Central memory CD8-positive, alpha-beta T cell (primary cell): ENCODE measurements around the gene ARID1B.
A peak's percentile ranks its signal among the peaks of the same experiment; 100 is the strongest.

Source experiments
- ATAC-seq: fragments of 150-1000 bp; cut with Tn5 transposase; replicated peaks from 2 replicates; pipeline ENCODE4 v1.10.0; 2022; ENCODE audit warnings: mild to moderate bottlenecking, moderate FRiP score, moderate number of reproducible peaks; ENCODE audit not compliant: poor library complexity, severe bottlenecking; ENCODE audit errors: extremely low read depth
- DNase-seq, 2 donors: peaks; one replicate each; pipeline ENCODE4 v3.0.0; 2021; ENCODE audit warnings: low spot score in 2 of 2
- H3K27ac Mint-ChIP-seq: one replicate; pipeline ENCODE4 v1.8.0; 2022; ENCODE audit warnings: low read depth, mild to moderate bottlenecking, moderate library complexity, mixed read lengths
- H3K27me3 Mint-ChIP-seq: one replicate; pipeline ENCODE4 v1.8.0; 2022; ENCODE audit warnings: mixed read lengths
- H3K36me3 Mint-ChIP-seq: one replicate; pipeline ENCODE4 v1.8.0; 2022; ENCODE audit warnings: mild to moderate bottlenecking, moderate library complexity, mixed read lengths; ENCODE audit not compliant: insufficient read depth
- H3K4me1 Mint-ChIP-seq: one replicate; pipeline ENCODE4 v1.8.0; 2022; ENCODE audit warnings: mixed read lengths
- H3K4me3 Mint-ChIP-seq: one replicate; pipeline ENCODE4 v1.8.0; 2022; ENCODE audit warnings: mild to moderate bottlenecking, moderate library complexity, mixed read lengths
- H3K9me3 Mint-ChIP-seq: one replicate; pipeline ENCODE4 v1.8.0; 2022; ENCODE audit warnings: mixed read lengths

Gene ARID1B

GRCh38 chr6:156777577-156778453 is 637 bp downstream of the ARID1B start:
- H3K9me3 Mint-ChIP-seq = no peaks in the 10 kb centered on the region
- DNase-seq (peak; percentile 40 to 46), ATAC-seq (peak; percentile 25)
- no peaks in the 10 kb centered on the region for H3K27me3 Mint-ChIP-seq
- H3K36me3 Mint-ChIP-seq = peaks cover 19% of the 10 kb centered on the region
- H3K4me3 Mint-ChIP-seq = peak overlapping the region; percentile 94
- peak overlapping the region; percentile 91 for H3K27ac Mint-ChIP-seq
- peaks cover 40% of the 10 kb centered on the region for H3K4me1 Mint-ChIP-seq

GRCh38 chr6:156778454-156779205 is 1.5 kb downstream of the ARID1B start:
- no peak for ATAC-seq
- H3K4me3 Mint-ChIP-seq = peak overlapping the region; percentile 94
- peaks cover 47% of the 10 kb centered on the region for H3K4me1 Mint-ChIP-seq

GRCh38 chr6:156779206-156780094 is 2.3 kb downstream of the ARID1B start:
- Mint-ChIP-seq H3K9me3 (no peaks in the 10 kb centered on the region), H3K27ac (peak overlapping the region; percentile 96), H3K36me3 (peaks cover 19% of the 10 kb centered on the region), H3K4me3 (peak overlapping the region; percentile 94), H3K27me3 (no peaks in the 10 kb centered on the region), H3K4me1 (peaks cover 50% of the 10 kb centered on the region)
- ATAC-seq (no peak), DNase-seq (peak in 1 of 2 donors; percentile 18)

More at GRCh38 chr6:156778454-156779205, 1.5 kb downstream of the ARID1B start:
- H3K27me3 Mint-ChIP-seq = no peaks in the 10 kb centered on the region
- DNase-seq = peak in 1 of 2 donors; percentile 20
- H3K36me3 Mint-ChIP-seq = peaks cover 19% of the 10 kb centered on the region
- H3K9me3 Mint-ChIP-seq = no peaks in the 10 kb centered on the region
- peak overlapping the region; percentile 91 for H3K27ac Mint-ChIP-seq

GRCh38 chr6:156780102-156780641 is 3.0 kb downstream of the ARID1B start:
- H3K27ac Mint-ChIP-seq = peak overlapping the region; percentile 96
- H3K27me3 Mint-ChIP-seq = no peaks in the 10 kb centered on the region
- H3K4me3 Mint-ChIP-seq = peak overlapping the region; percentile 94
- DNase-seq (peak in 1 of 2 donors; percentile 43), ATAC-seq (peak; percentile 59)
- H3K9me3 Mint-ChIP-seq = no peaks in the 10 kb centered on the region
- H3K36me3 Mint-ChIP-seq = peaks cover 23% of the 10 kb centered on the region
- H3K4me1 Mint-ChIP-seq = peaks cover 47% of the 10 kb centered on the region

- Mint-ChIP-seq H3K9me3 (no peaks in the 10 kb centered on the region), H3K4me3 (peak overlapping the region; percentile 94), H3K27ac (peak overlapping the region; percentile 96), H3K27me3 (no peaks in the 10 kb centered on the region), H3K4me1 (peaks cover 53% of the 10 kb centered on the region), H3K36me3 (peaks cover 26% of the 10 kb centered on the region)
- no peak for ATAC-seq
- DNase-seq = no peak
Observed at GRCh38 chr6:156780962-156781853, 4.0 kb downstream of the ARID1B start.

- Mint-ChIP-seq H3K4me3 (peak overlapping the region; percentile 94), H3K9me3 (no peaks in the 10 kb centered on the region), H3K27me3 (no peaks in the 10 kb centered on the region), H3K36me3 (peaks cover 24% of the 10 kb centered on the region), H3K4me1 (peaks cover 55% of the 10 kb centered on the region), H3K27ac (peak overlapping the region; percentile 96)
- DNase-seq (no peak), ATAC-seq (no peak)
Observed at GRCh38 chr6:156781861-156782631, 4.9 kb downstream of the ARID1B start.

- DNase-seq (no peak), ATAC-seq (no peak)
- no peaks in the 10 kb centered on the region for H3K27me3 Mint-ChIP-seq
- no peaks in the 10 kb centered on the region for H3K9me3 Mint-ChIP-seq
- H3K36me3 Mint-ChIP-seq = peaks cover 21% of the 10 kb centered on the region
- peak overlapping the region; percentile 94 for H3K4me3 Mint-ChIP-seq
- peak overlapping the region; percentile 96 for H3K27ac Mint-ChIP-seq
- peaks cover 62% of the 10 kb centered on the region for H3K4me1 Mint-ChIP-seq
Observed at GRCh38 chr6:156782691-156783320, 5.6 kb downstream of the ARID1B start.

GRCh38 chr6:156783958-156784357 is 6.8 kb downstream of the ARID1B start:
- DNase-seq = no peak
- Mint-ChIP-seq H3K4me1 (peaks cover 73% of the 10 kb centered on the region), H3K27ac (no peak overlapping the region), H3K9me3 (no peaks in the 10 kb centered on the region), H3K36me3 (peaks cover 19% of the 10 kb centered on the region), H3K27me3 (no peaks in the 10 kb centered on the region), H3K4me3 (peak overlapping the region; percentile 7)
- no peak for ATAC-seq

- no peak for ATAC-seq
- Mint-ChIP-seq H3K27me3 (no peaks in the 10 kb centered on the region), H3K9me3 (no peaks in the 10 kb centered on the region), H3K36me3 (peaks cover 11% of the 10 kb centered on the region), H3K27ac (no peak overlapping the region), H3K4me1 (peaks cover 80% of the 10 kb centered on the region), H3K4me3 (no peak overlapping the region)
- no peak for DNase-seq
Observed at GRCh38 chr6:156786652-156787051, 9.5 kb downstream of the ARID1B start.

GRCh38 chr6:156787569-156788492 is 10.7 kb downstream of the ARID1B start:
- H3K4me1 Mint-ChIP-seq = peaks cover 82% of the 10 kb centered on the region

More at GRCh38 chr6:156787569-156788492, 10.7 kb downstream of the ARID1B start:
- no peaks in the 10 kb centered on the region for H3K9me3 Mint-ChIP-seq
- no peaks in the 10 kb centered on the region for H3K27me3 Mint-ChIP-seq
- H3K27ac Mint-ChIP-seq = no peak overlapping the region
- peaks cover 9% of the 10 kb centered on the region for H3K36me3 Mint-ChIP-seq
- DNase-seq (no peak), ATAC-seq (no peak)
- peak overlapping the region; percentile 33 for H3K4me3 Mint-ChIP-seq
